H54 (cell line): Measurements from ENCODE around the gene BPIFB3.
"Not testable (repeated sequence)": the region's sequence is repeated elsewhere in the genome, so short reads cannot be mapped to it uniquely, and the experiment has no call there.

Experiments
- DNase-seq: peaks from one replicate; pipeline ENCODE4 v3.0.0; 2011; ENCODE audit warnings: low spot score, mixed read lengths; ENCODE audit not compliant: insufficient read length
- FAIRE-seq: peaks from 3 replicates; lab custom pipeline; 2011; peaks lifted over from hg19 to GRCh38; lab: Jason Lieb, UNC
- POLR2A ChIP-seq: IDR thresholded peaks from 2 replicates; pipeline ENCODE4 v1.6.1; 2011; ENCODE audit warnings: low read depth, mild to moderate bottlenecking, low read length

BPIFB3 gene

DNA sequence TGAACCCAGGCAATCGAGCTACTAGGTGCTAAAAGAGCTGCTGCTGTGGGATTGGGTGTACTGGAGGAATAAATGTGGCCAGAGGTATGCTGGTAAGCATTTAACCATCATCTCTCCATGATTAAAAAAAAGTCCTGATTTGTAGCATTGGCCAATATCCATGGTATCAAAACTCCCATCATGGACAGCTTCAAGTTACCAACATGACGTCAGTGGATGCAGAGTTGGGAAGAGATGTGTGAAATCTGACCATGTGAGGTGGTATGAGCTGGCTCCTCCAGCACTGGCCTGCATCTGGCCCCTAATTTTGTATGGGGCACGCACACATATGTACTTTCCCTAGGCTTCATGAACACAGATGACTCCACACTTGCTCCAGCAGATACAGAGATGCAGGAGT, 37.4 kb downstream of the BPIFB3 start:
- TF ChIP-seq POLR2A, result no peak
- DNase-seq (no peak), FAIRE-seq (no peak)

DNA sequence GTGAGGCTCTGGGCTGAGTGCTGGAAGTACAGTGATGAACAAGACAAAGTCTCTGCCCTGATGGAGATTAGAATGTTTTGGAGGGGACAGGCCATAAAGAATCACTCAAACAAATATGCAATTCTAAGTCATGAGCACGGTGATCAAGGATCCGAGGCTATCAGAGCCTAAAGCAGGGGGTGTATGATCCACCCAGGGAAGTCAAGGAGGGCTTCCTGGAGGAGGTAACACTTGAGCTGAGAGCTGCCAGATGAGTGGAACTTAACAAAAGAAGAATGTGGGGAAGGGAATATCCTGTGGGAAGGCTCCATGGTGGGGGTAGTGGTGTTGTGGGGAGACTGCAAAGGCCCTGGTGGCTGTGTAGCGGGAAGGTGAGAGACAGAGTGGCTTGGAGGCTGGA, 38.0 kb downstream of the BPIFB3 start:
- FAIRE-seq, result no peak
- DNase-seq, result no peak
- TF ChIP-seq POLR2A, result no peak

DNA sequence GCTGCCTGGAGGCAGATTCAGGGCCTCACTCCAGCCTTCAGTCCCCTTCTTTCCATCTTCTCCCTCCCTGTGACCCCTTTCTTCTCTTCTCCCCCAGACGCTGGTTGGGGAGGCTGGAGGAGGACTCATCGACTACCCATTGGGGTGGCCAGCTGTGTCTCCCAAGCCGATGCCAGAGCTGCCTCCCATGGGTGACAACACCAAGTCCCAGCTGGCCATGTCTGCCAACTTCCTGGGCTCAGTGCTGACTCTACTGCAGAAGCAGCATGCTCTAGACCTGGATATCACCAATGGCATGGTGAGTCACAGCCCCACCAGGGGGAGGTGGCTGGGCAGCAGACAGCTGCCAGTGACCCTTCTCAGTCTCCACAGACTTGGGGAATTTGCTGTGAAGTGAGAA, 38.7 kb downstream of the BPIFB3 start:
- no peak for TF ChIP-seq POLR2A
- no peak for FAIRE-seq
- no peak for DNase-seq

DNA sequence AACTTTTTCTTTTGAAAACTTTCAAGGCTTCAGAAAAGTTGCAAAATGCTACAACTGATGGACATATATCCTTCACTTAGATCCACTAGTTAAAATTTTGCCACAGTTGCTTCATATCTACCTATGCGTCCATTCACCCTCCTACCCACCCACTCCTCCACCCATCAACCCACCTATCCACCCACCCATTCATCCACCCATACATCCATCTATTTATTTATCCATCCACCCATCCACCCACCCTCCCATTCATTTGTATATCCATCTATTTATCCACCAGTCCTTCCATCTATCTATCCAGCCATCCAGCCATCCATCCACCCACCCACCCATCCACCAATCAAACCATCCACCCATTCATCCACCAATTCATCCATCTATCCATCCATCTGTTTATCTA, 39.4 kb downstream of the BPIFB3 start:
- no peak for TF ChIP-seq POLR2A
- no peak for FAIRE-seq
- no peak for DNase-seq

DNA sequence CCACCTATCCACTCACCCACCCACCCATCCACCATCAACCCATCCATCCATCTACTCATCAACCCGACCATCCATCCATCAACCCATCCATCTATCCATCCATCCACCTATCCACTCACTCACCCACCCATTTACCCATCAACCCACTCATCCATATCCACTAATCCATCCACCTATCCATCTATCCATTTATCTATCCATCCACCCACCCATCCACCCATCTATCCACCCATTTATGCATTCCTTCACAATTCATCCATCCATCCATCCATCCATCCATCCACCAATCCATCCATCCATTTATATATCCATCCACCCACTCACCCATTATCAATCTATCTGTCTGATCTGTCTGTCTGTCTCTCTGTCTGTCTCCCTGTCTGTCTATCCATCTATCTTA, 39.9 kb downstream of the BPIFB3 start:
- DNase-seq (no peak), FAIRE-seq (no peak)
- TF ChIP-seq POLR2A, result no peak

DNA sequence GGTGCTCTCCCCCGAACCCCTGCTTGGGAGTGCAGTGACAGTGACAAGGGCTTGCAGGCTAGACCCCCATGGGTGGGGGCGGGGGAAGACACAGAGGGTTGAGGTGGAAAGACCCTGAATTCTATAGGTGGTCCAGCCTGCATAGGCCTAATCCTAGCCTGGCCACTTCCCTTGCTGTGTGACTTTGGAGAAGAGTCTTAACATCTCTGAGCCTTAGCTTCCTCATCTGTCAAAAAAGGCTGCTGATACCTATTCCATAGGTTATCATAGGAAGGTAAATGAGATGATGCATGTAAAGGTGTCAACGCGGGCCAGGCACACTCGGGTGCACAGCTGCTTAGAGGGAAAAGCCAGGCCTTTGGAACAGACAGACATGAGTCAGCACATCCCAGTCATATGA, 41.5 kb downstream of the BPIFB3 start:
- DNase-seq, result no peak
- TF ChIP-seq POLR2A, result no peak
- FAIRE-seq, result no peak

DNA sequence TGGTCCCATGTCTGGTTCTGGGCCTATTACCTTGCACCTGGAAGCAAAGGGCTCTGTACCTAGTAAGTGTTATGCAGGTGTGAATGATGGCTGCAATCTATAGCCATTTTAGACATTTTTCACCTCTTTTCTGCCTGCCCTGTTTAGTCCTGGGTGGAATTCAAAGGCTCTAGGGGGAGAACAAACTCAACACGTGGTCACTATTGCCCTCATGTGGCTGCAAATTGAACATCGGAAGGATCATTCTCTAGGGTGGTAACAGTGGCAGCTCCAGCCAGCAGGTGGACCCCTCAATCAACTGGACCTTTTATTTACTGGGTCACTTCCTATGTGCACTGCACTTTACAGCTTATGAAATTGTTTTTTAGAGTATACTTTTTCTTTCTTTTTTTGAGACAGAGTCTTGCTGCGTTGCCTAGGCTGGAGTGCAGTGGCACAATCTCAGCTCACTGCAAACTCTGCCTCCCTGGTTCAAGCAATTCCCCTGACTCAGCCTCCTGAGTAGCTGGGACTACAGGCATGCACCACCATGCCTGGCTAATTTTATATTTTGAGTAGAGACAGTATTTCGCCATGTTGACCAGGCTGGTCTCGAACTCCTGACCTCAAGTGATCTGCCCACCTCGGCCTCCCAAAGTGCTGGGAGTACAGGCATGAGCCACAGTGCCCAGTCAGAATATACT, 42.3 kb downstream of the BPIFB3 start:
- not testable (repeated sequence) for FAIRE-seq
- DNase-seq, result peak; percentile 85

DNA sequence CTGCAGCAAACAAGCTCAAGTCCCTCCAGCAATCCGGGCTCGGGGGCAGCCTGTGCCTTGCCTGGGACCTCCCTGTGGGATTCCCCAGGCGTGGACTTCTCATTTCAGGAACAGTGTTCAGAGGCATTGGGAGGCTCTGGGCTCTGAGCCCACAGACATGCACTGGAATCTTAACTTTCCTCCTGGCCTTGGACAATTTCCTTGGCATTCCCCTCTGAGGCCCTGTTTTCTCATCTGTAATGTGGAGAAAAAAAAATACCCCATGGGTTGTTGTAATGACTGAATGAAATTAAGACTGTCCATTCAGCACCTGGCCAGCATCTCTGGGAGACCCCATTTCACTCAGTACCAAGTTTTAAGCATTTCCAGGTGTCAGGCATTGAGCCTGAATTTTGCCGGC, 43.3 kb downstream of the BPIFB3 start:
- DNase-seq (no peak), FAIRE-seq (no peak)
- no peak for TF ChIP-seq POLR2A

DNA sequence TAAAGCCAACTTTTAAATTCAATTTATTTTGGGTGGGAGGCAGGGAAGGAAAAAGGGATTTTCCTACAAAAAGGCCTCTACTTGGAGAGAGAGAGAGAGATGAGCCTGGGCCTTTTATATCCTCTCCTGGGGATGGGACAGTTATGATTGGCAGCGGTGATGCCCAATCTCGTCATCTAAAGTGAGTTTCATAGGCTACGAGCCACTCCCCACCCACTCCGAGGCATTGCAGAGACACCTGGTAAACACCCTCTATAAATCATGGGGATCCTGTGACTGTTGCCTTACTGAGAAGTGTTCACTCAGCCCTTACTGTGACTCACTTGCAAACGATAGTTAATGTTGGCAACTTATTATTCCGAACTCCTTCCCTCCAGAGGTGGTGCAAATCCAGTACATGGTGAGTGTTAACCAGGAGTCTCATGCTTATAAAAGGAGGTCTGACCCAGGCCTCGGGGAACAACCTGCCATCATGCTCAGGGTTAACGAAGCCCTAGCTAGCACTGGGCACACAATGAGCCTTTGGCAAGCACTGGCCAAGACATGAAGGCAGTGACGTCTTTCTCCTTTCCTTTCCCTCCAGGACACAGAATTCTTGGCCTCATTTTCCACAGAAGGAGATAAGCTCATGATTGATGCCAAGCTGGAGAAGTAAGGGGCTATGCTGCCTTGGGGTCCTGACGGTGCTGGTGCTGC, 46.3 kb downstream of the BPIFB3 start:
- no peak for FAIRE-seq
- DNase-seq, result peak; percentile 27
- no peak for TF ChIP-seq POLR2A

DNA sequence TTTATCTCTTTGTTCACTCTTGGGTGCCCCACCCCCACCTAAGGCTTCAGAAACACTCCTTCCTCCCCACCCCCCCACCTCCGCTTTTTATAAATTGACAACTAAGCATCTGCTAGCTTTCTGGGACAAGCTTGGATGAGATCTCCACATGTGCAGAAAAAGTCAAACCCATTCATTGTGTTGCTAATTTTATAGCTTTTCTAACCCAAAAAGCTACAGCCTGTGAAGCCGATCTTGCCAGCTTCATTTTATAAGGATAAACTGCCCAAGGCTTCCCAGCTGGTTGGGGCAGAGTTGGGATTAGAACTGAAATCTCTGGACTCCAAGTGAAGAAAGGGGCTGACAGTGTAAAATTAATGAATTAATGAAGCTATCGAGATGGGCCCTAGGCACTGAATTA, 49.9 kb downstream of the BPIFB3 start:
- DNase-seq (no peak), FAIRE-seq (no peak)

DNA sequence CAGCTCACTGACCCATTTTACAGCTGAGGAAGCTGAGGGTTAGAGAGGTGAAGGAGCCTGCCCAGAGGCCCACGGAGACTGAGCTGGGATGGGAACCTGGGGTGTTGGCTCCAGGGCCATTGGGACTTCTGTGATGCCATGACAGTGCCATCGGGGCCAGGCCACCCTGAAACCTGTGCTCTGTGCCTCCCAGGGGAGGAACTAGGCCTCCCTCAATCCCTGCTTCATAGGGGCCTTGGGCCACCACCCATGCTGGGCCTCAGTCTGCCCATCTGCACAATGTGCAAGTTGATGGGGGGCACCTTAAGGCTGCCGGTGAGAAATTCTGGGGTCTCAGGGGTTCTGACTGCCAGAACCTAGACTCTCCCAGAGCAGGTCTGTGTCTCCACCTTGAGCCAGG, 50.6 kb downstream of the BPIFB3 start:
- TF ChIP-seq POLR2A, result no peak
- FAIRE-seq, result no peak

More for the DNA sequence above, 49.9 kb downstream of the BPIFB3 start:
- TF ChIP-seq POLR2A, result no peak

DNA sequence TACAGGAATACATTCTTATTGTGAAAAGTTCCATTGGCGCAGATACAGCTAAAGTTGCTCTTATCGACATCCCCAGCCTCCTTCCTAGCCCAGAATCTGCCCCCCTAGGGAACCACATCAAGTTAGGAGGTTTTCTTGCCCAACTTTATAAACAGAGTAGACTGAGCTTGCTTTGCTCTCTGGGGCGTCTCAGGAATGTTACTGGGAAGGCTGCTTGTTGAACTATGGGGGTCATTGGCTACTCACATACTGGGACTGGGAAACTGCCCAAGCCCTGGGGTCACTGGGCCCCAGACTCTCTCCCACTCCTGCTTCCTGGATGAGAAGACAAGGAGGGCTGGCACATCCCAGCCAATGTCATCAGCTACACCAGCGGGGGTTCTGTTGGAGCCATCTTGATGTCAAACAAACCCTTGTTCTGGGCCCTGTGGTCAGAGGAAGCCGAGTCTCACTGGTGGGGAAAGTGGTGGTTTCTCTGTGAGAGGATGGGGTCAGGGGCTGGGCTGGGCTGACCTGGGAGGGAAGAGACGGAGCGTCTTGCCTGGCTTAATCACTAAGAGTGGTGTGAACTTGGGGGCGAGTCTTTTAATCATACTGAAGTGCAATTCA, 51.7 kb downstream of the BPIFB3 start:
- DNase-seq, result no peak
- TF ChIP-seq POLR2A, result no peak
- FAIRE-seq, result no peak

More for the DNA sequence above, 50.6 kb downstream of the BPIFB3 start:
- no peak for DNase-seq

DNA sequence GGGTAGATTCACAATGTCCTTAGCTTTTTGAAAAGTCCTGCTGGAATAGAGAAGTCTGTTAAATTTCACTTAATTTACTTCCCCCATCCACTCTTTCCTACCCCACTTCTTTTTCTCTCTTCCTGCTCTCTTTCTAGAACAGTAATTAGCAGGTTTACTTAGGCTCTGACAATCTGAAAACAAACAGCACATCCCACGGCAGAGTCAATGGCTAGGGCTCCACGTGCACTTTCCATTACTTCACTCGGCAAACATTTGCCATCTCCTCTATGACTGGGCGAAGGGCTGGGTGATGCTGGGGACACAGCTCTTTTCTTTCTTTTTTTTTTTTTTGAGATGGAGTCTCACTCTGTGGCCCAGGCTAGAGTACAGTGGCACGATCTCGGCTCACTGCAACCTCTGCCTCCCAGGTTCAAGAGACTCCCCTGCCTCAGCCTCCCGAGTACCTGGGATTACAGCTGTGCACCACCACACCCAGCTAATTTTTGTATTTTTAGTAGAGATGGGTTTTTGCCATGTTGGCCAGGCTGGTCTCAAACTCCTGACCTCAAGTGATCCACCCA, 52.4 kb downstream of the BPIFB3 start:
- not testable (repeated sequence) for DNase-seq, FAIRE-seq

DNA sequence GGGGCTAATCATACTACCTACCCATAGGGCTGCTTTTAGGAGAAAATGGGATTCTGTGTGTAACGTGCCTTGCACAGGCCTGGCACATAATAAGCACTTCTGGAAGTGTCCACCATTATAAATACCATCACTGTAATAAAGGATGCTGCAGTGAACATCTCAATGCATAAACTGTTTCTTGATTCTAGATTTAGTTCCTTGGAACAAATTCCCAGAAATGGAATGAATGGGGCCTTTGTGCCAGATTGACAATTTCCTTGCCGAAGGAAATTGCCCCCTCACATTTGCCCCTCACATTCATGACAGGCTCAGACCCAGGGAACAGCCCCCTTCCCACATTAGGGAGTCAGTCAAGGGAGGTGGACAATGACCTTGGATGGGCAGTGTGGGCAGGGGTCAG, 55.0 kb downstream of the BPIFB3 start:
- FAIRE-seq (no peak), DNase-seq (no peak)
- TF ChIP-seq POLR2A, result no peak
